Mucosa of rectum (tissue), 2 donors: ENCODE results near the gene FAM177B.
A peak's percentile ranks its signal among the peaks of the same experiment; 100 is the strongest.

Experiments
- H3K27ac ChIP-seq, 2 donors: one replicate each; pipeline ENCODE4 v1.7.0; 2013; ENCODE audit warnings: inconsistent platforms in 2 of 2, low read depth in 2 of 2, low read length in 2 of 2
- H3K27me3 ChIP-seq, 2 donors: one replicate each; pipeline ENCODE4 v1.7.0; 2013; ENCODE audit warnings: low read length in 2 of 2; ENCODE audit not compliant: control insufficient read depth in 2 of 2, insufficient read depth in 2 of 2
- H3K36me3 ChIP-seq, 2 donors: one replicate each; pipeline ENCODE4 v1.7.0; 2013; ENCODE audit warnings: low read length in 2 of 2; ENCODE audit not compliant: control insufficient read depth in 2 of 2, insufficient read depth in 2 of 2
- H3K4me1 ChIP-seq, 2 donors: one replicate each; pipeline ENCODE4 v1.7.0; 2013; ENCODE audit warnings: low read length in 2 of 2, mild to moderate bottlenecking in 1 of 2; ENCODE audit not compliant: control insufficient read depth in 2 of 2, insufficient read depth in 2 of 2
- H3K4me3 ChIP-seq, 2 donors: one replicate each; pipeline ENCODE4 v1.7.0; 2013; ENCODE audit warnings: low read length in 2 of 2
- H3K9ac ChIP-seq, 2 donors: one replicate each; pipeline ENCODE4 v1.7.0; 2013; ENCODE audit warnings: low read length in 2 of 2, low read depth in 1 of 2, mild to moderate bottlenecking in 1 of 2
- H3K9me3 ChIP-seq, 2 donors: one replicate each; pipeline ENCODE4 v1.7.0; 2013; ENCODE audit warnings: low read length in 2 of 2; ENCODE audit not compliant: control insufficient read depth in 2 of 2
- donor health status: healthy.
- donor health status: Normal muscosa, but diverticular disease.

Gene FAM177B

DNA sequence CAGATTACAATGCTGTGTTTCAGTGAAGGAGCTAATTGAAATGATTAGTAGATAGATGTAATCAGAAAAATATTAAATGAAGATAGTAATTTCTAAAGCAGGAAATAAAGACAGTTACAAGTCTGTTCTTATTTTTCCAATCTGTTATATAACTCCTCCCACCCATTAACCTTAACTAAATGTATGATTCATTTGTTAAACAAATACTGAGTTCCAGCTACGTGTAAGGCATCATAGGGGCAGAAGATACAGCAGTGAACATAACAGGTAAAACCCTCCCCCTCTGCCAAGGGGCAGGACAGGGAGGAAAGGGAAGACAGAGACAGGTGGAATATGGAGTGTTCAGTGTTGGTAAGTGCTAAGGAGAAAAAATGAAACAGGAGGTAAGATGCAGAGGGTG lies at the start of gene FAM177B:
FAM177B (plus strand) TSS at position 231 of the 400 bp plus-strand sequence. CDS start 9,344 bp downstream, outside the sequence.
- H3K4me3 ChIP-seq: peak within 1 kb of the TSS in 1 of 2 donors; percentile 18
- no peaks in the 10 kb centered on the region for H3K9me3 ChIP-seq
- no peaks in the 10 kb centered on the region for H3K27me3 ChIP-seq
- peaks cover 31 to 34% of the 10 kb centered on the region in 2 donors for H3K36me3 ChIP-seq
- H3K4me1 ChIP-seq: no peaks in the 10 kb centered on the region
- peak within 1 kb of the TSS in 1 of 2 donors; percentile 64 for H3K27ac ChIP-seq
- no peak within 1 kb of the TSS for H3K9ac ChIP-seq

DNA sequence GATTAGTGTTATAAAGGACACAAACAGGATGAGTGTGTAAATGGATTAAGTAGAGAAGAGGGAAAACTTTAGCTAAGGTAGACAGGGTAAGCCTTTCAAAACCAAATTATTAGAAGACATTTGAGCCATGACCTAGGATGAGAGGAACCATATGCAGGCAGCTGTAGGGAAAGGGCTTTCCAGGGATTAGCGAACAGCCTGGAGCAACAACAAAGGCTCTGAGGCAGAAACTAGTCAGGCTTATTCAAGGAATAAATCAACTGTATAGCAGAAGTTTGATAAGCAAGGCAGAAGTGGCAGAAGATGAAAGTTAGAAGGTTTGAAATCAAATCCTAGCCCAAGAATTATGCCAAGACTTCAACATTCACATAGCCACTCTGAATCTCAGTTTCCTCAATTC lies 46.0 kb upstream of the FAM177B start:
- H3K9me3 ChIP-seq: no peaks in the 10 kb centered on the region
- H3K4me3 ChIP-seq: no peak overlapping the region
- no peak overlapping the region for H3K27ac ChIP-seq
- no peak overlapping the region for H3K9ac ChIP-seq
- peaks cover 2 to 11% of the 10 kb centered on the region in 2 donors for H3K36me3 ChIP-seq
- no peaks in the 10 kb centered on the region for H3K4me1 ChIP-seq
- H3K27me3 ChIP-seq: no peaks in the 10 kb centered on the region

DNA sequence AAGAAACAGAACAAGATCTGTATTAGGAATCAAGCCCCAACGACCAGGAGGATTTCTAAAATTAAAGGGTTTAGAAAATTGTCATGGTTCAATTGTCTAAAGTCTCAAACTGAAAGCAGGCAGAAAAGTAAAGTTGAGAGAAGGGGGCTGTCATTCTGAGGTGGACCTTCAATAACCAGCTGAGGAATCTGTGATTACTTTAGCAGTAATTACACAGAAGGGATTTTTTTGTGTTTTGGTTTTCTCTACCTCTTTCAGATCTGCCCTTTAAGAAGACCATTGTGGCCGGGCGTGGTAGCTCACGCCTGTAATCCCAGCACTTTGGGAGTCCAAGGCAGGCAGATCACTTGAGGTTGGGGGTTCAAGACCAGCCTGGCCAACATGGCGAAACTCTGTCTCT lies 42.1 kb upstream of the FAM177B start:
- no peaks in the 10 kb centered on the region for H3K27me3 ChIP-seq
- H3K4me1 ChIP-seq: no peaks in the 10 kb centered on the region
- H3K9me3 ChIP-seq: no peaks in the 10 kb centered on the region
- H3K27ac ChIP-seq: no peak overlapping the region
- no peak overlapping the region for H3K9ac ChIP-seq
- peaks cover 0 to 3% of the 10 kb centered on the region in 2 donors for H3K36me3 ChIP-seq
- no peak overlapping the region for H3K4me3 ChIP-seq

DNA sequence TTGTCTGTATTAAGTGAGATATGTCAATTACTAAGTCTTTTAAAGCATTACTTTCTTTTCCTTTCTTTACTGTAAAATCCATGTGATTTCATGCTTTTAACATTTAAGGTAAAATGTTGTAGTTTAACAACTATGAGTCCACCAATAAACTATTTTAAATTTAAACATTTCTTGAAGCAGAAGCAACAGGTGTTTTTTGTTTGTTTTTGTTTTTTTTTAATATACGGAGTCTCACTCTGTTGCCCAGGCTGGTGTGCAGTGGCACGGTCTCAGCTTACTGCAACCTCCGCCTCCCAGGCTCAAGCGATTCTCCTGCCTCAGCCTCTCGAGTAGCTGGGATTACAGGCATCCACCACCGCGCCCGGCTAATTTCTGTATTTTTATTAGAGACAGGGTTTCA lies 40.3 kb upstream of the FAM177B start:
- no peak overlapping the region for H3K9ac ChIP-seq
- H3K27me3 ChIP-seq: no peaks in the 10 kb centered on the region
- no peaks in the 10 kb centered on the region for H3K4me1 ChIP-seq
- no peak overlapping the region for H3K4me3 ChIP-seq
- no peaks in the 10 kb centered on the region for H3K9me3 ChIP-seq
- no peak overlapping the region for H3K27ac ChIP-seq
- H3K36me3 ChIP-seq: peaks cover 0 to 3% of the 10 kb centered on the region in 2 donors

- Histone ChIP-seq H3K9me3 (no peaks in the 10 kb centered on the region), H3K27ac (no peak overlapping the region), H3K9ac (no peak overlapping the region), H3K4me3 (no peak overlapping the region), H3K36me3 (peaks cover 0 to 5% of the 10 kb centered on the region in 2 donors), H3K4me1 (no peaks in the 10 kb centered on the region), H3K27me3 (no peaks in the 10 kb centered on the region)
These were observed 39.8 kb upstream of the FAM177B start for GRCh38 chr1:222697203-222697602.

DNA sequence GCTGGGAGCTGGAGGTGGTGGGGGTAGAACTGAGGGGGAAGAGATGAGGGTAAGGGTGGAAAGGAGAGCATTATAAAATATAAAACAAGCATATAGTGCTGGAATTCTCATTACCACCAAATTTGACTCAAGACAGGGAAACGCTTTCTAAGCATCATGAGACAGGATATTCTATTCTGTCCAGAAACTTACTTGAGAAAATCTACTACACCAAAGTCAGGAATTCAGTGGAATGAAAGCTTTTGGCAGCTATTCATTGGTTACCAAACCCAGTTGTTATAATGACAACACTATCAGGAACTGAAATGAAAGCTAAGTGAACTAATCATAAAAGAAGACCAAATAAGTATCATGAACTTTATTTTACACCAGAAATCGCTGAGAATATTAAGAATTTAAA lies 39.2 kb upstream of the FAM177B start:
- Histone ChIP-seq H3K36me3 (peaks cover 0 to 11% of the 10 kb centered on the region in 2 donors), H3K9ac (no peak overlapping the region), H3K9me3 (no peaks in the 10 kb centered on the region), H3K4me1 (no peaks in the 10 kb centered on the region), H3K27me3 (no peaks in the 10 kb centered on the region), H3K27ac (no peak overlapping the region), H3K4me3 (no peak overlapping the region)

DNA sequence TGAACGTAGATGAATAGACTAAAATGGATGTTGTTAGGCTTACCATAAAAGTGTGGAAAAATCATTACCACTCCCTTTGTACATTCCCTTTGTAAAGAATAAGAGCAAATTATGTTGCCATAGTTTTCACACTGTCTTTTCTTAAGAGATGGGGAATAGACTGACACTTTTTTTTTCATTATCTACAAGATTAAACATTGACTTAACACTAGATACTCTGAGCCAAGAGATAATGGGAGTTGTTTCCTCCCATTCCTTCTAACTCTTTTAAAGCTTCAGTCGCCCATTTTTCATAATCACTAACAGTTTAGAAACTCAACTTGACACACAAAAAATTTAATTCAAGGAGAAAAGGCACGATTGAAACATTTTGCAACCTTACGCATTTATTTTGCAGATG lies 34.8 kb upstream of the FAM177B start:
- no peaks in the 10 kb centered on the region for H3K27me3 ChIP-seq
- H3K4me3 ChIP-seq: no peak overlapping the region
- no peak overlapping the region for H3K9ac ChIP-seq
- no peaks in the 10 kb centered on the region for H3K9me3 ChIP-seq
- H3K36me3 ChIP-seq: peaks cover 0 to 11% of the 10 kb centered on the region in 2 donors
- no peaks in the 10 kb centered on the region for H3K4me1 ChIP-seq
- no peak overlapping the region for H3K27ac ChIP-seq

GRCh38 chr1:222704260-222704659 lies 32.7 kb upstream of the FAM177B start:
- Histone ChIP-seq H3K36me3 (peaks cover 0 to 11% of the 10 kb centered on the region in 2 donors), H3K27me3 (no peaks in the 10 kb centered on the region), H3K27ac (no peak overlapping the region), H3K9me3 (no peaks in the 10 kb centered on the region), H3K9ac (no peak overlapping the region), H3K4me3 (no peak overlapping the region), H3K4me1 (no peaks in the 10 kb centered on the region)

- Histone ChIP-seq H3K9me3 (no peaks in the 10 kb centered on the region), H3K4me3 (no peak overlapping the region), H3K9ac (no peak overlapping the region), H3K4me1 (peaks cover 4 to 6% of the 10 kb centered on the region in 2 donors), H3K36me3 (peaks cover 0 to 7% of the 10 kb centered on the region in 2 donors), H3K27me3 (no peaks in the 10 kb centered on the region), H3K27ac (no peak overlapping the region)
These were observed 30.2 kb upstream of the FAM177B start for GRCh38 chr1:222706815-222707214.

- Histone ChIP-seq H3K36me3 (no peaks in the 10 kb centered on the region), H3K27ac (no peak overlapping the region), H3K27me3 (no peaks in the 10 kb centered on the region), H3K4me3 (no peak overlapping the region), H3K9ac (no peak overlapping the region), H3K9me3 (no peaks in the 10 kb centered on the region), H3K4me1 (peaks cover 6 to 8% of the 10 kb centered on the region in 2 donors)
These were observed 27.3 kb upstream of the FAM177B start for GRCh38 chr1:222709700-222710153.
